NCI-H2196 treated with DMSO at 0.1 percent for 48 hours (cell line): ENCODE data around the gene U2AF2.
A peak's percentile ranks its signal among the peaks of the same experiment; 100 is the strongest.

Source experiments
- DNase-seq: peaks from one replicate; lab custom pipeline; 2025; ENCODE audit not compliant: unreplicated experiment; lab: John Stamatoyannopoulos, UW

U2AF2 gene

GRCh38 chr19:55688422-55689218 lies 33.8 kb downstream of the U2AF2 start:
- peak; percentile 70 for DNase-seq

- no peak for DNase-seq
Observed at GRCh38 chr19:55689411-55690108, 34.7 kb downstream of the U2AF2 start.

DNA sequence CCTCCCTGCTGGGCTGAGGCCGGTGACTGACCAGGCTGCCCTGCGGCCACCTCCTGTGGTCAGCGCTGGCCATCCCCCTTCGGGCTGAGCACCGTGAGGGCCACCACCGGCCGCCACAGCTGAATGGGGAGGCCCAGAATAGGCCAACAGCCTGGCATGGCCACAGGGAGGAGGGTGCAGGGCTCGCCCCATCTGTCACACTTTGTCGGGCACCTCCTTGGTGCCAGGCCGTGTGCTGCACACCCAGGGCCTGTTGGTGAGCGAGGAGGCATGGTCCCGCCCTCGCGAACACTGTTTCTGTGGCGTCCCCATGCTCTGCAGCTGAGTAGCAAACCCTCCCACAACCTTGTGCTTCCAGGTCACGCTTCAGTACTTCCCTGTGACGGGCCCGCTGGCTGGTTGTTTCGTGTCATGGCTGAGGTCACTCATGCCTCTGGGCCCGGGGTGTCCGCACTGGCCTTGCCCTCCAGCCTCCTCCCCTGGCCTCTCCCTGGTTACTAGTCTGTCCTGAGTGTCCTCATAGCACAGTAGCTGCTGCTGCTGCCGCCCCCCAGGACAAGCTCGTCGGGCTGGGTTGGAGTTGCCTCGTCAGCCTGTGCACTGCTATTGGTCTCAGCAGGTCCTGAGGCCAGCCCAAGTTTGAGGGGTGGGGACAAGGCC lies 35.4 kb downstream of the U2AF2 start:
- no peak for DNase-seq

DNA sequence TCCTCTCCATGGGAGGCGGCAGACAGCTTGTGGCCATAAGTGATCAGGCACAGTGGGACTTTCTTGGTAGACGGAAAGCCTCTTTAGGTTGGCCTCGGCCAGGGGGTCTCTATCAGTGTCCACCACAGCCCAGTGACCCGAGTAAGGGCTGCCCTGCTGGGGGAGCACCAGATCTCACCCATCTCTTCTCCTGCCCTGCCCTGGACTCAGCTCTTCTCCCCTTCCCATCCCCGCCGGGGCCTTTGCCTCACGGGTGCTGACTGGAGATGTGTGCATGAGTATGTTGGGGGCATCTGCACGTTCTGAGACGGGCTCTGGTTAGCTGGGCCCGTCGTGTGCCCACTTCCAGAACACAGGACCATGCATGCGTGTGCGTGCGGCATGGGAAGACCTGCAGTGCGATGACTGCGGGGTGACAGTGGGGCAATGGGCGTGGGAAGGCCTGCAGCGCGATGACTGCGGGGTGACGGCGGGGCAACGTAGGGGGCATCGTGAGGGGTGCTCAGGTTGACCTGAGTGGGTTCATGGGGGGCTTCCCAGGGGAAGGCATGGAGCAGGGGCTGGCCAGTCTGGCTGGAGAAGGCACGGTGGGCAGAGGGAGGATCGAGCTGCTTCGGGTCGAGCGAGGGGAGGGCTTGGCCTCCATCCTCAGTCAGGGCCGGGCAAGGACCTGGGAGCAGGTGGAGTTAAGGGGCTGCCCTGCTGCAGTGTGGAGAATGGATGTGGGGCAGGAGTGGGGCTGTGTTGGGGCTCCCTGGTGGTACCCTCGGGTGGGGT lies 36.1 kb downstream of the U2AF2 start:
- no peak for DNase-seq

GRCh38 chr19:55691561-55692481 lies 37.0 kb downstream of the U2AF2 start:
- no peak for DNase-seq

DNA sequence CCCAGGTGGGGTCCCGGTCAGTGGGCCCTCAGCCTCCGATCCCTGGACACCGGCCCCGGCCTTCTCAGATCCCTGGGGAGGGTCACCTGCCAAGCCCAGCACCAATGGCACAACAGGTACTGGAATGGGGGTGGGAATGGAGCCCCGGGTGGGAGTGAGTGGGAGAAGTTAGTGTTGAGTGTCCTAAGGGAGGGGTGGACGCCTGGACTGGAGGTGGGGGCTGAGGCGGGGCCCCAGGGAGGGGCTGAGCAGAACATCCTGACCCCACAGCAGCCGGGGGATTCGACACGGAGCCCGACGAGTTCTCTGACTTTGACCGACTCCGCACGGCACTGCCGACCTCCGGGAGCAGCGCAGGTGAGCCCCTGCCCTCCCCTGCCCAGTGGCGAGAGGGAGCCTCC lies 37.8 kb downstream of the U2AF2 start:
- DNase-seq = no peak

GRCh38 chr19:55693336-55693974 lies 38.6 kb downstream of the U2AF2 start:
- DNase-seq = no peak

DNA sequence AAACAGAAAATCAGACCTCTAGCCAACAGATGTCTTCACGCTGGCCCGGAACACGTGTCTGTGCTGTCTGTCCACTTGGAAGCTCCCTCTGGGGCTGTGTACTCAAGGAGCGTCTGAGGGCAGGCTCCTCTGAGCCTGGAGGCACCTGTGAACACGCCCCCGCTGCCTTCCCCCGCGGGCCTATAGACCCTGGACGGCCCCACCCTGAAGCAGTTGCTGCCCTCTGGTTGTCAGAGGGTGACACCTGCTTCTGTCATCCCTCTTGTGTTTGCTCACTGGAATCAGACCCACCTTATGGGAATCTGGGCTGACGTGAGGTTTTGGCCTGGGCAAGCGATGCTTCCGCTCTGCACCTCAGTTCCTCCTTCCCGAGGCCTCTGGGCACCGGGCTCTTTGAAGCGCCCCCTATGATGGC lies 39.4 kb downstream of the U2AF2 start:
- no peak for DNase-seq

- no peak for DNase-seq
Observed at GRCh38 chr19:55694656-55695491, 40.0 kb downstream of the U2AF2 start.

DNA sequence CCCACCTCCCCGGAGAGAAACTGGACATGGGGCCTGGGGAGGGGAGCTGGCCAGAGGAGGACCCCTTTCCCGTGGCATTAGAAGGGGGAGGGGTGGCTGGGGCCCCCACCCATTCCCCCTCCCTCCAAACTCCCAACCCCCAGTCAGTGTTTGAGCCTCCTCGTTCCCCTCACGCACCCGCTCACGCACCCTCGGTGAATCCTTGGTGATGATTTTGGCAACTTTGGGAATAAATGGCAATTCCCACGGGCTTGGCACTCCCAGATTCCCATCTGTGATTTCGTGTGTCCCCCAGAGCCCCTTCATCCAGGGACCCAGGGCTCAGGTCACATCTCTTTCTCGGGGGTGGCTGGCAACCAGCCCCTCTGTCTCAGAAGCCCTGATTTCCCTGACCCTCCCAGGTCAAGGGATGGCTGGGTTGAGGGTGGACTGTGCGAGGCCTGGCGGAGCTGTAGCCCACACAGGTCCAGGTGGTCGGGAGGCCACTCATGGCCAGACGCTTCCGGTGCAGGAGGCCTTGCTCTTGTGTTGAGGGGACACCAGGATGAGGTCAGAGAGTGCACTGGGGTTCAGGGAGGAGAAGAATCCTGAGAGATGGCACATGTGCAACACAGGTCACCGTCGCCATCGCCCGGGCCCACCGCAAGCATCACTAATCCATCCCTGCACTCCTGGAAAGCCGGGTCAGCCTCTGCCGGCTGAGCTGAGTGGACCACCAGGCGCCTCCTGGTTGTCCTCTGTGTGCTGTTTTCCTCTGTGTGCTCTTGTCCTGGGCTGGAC lies 40.9 kb downstream of the U2AF2 start:
- DNase-seq = no peak

- no peak for DNase-seq
Observed at GRCh38 chr19:55696301-55697068, 41.6 kb downstream of the U2AF2 start.

DNA sequence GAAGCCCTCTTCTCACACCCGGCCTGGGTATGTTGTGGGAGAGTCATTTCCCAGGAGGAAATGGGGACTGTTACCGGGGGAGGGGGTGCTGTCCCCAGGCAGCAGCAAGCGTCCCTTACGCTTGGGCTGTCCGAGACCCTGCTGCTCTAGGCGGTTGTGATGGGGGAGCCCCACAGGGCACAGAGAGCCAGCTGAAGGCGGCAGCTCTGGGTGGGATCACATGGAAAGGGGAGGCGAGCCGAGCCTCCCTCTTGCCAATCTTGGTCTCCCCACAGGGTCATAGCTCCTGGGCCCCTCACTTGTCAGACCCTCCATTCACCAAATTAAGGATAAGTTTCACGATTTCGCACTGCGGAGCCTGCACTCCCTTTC lies 42.2 kb downstream of the U2AF2 start:
- DNase-seq = no peak

DNA sequence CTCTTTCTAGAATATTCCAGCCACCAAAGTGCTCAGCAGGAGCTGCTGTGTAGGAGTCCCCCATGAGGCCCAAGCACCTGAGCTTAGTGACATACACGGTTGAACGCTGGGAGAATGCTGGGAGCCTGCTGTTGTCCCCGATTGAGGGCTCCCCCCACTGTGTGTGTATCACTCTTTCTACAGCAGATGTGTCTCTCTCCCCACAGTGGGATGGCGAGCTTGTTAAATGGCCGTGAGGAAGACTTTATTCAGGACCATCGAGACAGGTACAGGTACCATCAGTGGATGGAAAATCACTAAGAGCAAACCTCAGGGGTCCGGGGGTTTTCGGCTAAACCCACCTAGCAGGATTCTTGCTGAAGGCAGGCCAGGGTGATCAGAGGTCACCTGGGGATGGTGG lies 42.9 kb downstream of the U2AF2 start:
- DNase-seq = no peak

DNA sequence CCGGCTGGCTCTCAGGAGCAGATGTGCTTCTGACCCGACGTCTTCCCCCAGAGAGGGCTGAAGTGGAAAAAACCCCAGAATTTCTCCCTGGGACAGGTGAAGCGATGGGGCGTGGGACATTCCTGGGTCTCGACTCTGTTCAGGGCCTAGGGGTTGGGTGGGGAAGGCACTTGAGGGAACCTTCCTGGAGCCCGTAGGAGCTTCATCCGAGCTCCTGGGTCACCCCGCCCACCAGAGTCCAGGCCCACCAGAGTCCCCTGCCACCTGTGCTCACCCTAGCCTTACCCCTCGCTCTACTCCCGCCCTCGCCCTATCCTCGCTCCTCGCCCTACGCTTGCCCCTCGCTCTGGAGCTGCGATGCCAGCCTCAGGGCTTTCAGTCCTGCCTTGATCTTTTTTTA lies 43.4 kb downstream of the U2AF2 start:
- DNase-seq = no peak

GRCh38 chr19:55699221-55699620 lies 44.4 kb downstream of the U2AF2 start:
- no peak for DNase-seq

GRCh38 chr19:55700813-55701212 lies 46.0 kb downstream of the U2AF2 start:
- no peak for DNase-seq

DNA sequence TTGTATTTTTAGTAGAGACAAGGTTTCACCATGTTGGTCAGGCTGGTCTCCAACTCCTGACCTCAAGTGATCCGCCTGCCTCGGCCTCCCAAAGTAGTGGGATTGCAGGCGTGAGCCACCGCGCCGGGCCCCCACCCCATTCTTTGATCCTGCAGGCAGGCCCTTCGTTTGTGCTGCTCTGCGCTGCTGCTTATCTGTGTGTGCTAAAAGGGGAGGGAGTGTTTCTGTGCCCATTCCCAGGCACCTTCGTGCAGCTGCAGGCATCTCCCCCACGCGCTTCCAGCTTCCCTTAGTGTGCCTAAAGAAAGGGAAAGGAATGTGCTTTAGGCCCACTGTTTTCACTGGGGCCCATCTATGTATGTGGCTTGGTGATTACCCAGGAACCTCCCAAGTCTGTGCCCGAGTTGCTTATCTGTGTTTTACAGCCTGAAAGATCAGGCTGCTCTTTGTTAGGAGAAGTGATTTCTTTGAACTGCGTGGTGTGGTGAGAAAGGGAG lies 47.3 kb downstream of the U2AF2 start:
- DNase-seq = no peak
